Lung microvascular endothelial cell (primary cell): ENCODE data around the gene TMEM33. TPM values are rescaled to one million over a fixed set of nuclear protein-coding genes. Genes with fewer than 3 reads are reported as not detected.
"Not testable (repeated sequence)": the region's sequence is repeated elsewhere in the genome, so short reads cannot be mapped to it uniquely, and the experiment has no call there.

Experiments used
- DNase-seq, 2 donors: peaks; one replicate each; pipeline versions ENCODE4 v3.0.0 to v3.0.0-alpha.2; 2010; ENCODE audit warnings: low read depth in 2 of 2
- total RNA-seq: library from RNA; depleted of rRNA; stranded (reverse); fragments of >200 nt; gene quantifications from 2 replicates; pipeline ENCODE4 v1.2.1, GENCODE V29; 2014

The TMEM33 gene, protein sequence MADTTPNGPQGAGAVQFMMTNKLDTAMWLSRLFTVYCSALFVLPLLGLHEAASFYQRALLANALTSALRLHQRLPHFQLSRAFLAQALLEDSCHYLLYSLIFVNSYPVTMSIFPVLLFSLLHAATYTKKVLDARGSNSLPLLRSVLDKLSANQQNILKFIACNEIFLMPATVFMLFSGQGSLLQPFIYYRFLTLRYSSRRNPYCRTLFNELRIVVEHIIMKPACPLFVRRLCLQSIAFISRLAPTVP
- 27.9 and 38.9 TPM in 2 replicates for total RNA-seq

DNA sequence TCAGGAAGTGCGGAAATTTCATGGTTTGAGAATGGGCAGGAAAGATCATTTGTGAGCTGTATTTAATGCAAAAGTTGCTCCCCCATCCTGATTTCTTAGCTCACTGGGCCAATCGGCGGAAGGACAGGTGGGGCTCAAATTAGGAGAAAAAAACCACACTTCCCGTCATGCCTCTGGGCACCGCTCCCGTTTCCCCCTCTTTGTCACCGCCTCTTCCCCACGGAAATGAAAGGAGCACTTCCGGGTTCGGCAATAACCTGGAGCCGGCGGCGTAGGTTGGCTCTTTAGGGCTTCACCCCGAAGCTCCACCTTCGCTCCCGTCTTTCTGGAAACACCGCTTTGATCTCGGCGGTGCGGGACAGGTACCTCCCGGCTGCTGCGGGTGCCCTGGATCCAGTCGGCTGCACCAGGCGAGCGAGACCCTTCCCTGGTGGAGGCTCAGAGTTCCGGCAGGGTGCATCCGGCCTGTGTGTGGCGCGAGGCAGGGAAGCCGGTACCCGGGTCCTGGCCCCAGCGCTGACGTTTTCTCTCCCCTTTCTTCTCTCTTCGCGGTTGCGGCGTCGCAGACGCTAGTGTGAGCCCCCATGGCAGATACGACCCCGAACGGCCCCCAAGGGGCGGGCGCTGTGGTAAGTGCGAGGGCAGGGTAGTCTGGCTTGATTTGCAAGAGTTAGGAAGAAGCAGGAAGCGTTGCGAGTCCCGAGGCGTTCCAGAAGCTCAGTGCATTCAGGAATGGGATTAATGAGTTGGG is at the start of gene TMEM33:
TMEM33 (plus strand) TSS at position 529 of the 751 bp plus-strand sequence; CDS start at position 585, 56 bp downstream.
- peak; percentile 84 to 88 for DNase-seq

DNA sequence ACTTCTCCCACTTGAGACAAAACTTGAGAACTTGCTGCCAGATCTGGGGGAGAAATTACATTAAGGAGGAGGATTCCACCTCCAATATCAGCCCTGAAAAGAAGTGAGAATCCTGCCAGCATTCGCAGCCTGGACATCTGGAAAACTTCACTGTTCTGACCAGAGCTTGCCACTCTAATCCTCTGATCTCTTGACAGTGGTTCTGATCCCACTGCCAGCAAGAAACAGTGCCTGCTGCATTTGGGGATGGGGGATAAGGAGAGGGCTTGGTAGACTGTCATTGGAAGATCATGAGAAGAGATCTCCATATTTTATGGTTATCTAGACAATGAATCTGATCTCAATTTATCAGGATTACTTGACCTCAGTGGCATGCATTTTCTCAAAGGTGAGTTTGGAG is 49.8 kb upstream of the TMEM33 start:
- DNase-seq, result no peak

DNA sequence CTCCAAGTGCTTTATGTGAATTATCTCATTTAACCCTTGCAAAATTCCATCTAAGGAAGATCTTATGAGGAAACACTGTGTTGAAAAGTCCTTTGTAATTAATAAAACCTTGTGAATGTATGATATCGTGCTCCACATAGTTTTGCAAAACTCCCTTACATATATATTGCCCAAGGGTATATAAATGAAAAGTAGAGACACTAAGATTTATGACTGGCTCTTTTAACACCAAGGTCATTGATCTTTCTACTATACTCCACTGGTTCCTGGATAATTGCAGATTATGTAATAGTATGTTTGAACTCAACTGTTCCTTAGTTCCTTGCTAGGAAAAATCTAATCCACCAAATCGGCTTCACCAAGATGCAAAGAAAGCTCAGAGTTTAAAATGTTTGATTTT is 48.0 kb upstream of the TMEM33 start:
- DNase-seq, result no peak

DNA sequence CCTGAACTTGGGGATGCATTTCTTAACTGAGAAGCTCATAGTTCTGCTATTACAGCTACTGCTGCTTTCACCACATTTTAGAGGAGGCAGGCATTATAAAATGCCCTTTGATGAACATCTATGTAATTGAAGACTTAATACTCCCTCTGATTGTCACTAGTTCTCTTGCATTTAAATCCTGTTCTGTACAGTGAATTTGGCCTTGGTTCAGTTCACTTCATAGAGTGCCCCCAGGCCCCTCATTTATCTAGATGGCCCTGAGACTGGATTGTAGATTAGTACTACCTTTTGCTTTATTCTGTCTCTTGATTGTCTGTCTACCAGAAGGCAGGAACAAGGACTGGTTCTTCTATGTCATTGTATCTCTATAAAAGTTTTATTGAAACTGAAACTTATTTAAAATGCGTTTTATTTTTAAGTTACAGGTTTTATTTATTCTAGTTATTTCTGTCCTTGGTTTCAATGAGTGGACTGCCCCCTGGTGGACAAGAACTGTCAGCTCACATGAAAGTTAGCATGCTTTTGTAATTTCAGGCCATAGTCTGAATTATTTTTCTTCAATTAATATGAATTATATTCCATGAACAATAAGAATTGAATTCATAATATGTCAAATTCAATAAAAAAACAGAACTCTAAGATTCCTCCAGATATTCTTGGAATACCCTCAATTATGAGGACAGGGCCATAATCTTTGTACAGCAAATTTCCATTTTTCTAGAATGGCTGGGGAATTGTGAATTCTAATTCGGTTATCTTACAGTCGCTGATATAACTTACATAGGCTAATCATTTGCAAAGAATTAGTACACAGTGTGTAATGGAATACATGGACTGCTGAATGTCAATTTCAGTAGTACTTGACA is 47.2 kb upstream of the TMEM33 start:
- DNase-seq, result peak; percentile 63 to 77

DNA sequence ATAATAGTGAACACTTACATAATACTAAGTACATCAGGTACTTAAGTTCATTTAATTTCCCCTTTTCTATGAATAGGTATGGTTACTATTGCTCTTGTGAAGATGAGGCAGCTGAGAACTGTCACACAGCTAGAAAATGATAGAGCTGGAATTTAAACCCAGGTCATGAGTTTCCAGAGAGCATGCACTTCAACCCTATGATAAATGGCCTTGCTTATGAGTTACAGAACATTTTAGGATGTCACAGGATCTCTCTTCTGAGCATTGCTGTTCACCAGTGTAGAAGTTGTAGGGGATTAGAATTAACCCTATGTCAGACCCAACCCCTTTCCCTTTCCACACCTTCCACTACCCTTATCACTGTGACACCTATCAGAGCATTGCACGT is 46.5 kb upstream of the TMEM33 start:
- DNase-seq, result no peak

DNA sequence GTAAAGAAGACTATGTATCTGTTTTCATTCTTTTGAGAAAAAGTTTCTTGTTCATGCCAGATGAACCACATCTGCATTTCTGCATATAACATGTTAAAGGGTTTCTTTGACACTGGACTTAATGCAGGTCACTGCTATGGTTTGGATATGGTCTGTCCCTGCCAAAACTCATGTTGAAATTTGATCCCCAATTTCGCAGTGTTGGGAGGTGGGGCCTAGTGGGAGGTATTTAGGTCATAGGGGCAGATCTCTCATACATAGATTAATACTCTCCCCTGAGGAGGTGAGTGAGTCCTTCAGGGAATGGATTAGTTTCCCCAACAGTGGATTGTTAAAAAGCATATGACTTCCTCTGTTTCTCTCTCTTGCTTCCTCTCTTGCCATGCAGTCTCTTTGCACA is 45.9 kb upstream of the TMEM33 start:
- no peak for DNase-seq

DNA sequence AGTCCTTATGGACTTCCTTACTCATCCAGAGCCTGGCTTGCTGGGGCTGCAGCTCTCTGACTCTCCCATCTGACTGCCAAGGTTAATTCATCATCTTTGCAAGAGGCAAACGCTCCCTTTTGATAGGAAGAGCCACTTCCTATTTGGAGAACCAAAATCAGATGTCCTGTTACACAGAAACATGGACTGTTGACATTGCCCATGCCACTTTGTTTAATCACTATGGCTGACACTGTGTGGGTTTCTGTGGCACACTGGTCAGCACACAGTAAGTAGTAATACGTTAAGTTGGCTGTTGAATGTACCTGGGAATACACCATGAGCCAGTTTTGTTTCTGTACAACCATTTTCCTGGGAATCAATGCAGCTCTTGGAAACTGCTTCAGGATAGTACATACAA is 45.1 kb upstream of the TMEM33 start:
- DNase-seq, result no peak

DNA sequence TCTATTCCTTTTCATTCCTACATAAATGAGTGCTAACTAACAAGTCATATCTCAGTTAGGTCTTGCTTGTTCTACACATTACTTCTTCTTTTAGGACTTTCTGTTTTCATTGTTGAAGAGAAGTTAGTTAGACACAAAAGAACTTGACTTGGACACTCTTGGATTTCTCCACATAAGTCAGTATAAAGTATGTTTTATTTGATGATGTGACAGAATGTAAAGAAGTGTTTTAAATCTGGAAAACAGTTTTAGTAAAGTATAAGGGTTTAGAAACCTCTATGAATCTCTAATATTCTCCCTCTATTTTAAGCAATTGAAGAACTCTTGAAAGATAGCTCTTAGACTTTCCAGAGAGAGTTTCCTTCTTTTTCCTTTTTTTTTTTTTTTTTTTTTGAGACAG is 38.6 kb upstream of the TMEM33 start:
- no peak for DNase-seq

DNA sequence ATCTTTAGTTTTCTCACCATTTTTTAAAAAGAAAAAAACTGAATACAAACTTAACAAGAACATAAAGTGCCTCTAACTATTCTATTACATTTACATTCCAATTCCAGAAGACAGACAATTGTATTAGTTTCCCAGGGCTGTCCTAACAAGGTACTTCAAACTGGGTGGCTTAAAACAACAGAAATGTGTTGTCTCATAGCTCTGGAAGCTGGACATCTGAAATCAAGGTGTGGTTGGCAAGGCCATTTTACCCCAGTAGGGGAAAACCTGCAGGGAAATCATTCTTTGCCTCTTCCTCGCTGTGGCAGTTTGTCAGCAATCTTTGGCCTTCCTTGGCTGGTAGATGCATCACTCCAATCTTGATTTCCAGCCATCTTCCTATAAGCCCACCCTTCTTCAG is 37.5 kb upstream of the TMEM33 start:
- no peak for DNase-seq

DNA sequence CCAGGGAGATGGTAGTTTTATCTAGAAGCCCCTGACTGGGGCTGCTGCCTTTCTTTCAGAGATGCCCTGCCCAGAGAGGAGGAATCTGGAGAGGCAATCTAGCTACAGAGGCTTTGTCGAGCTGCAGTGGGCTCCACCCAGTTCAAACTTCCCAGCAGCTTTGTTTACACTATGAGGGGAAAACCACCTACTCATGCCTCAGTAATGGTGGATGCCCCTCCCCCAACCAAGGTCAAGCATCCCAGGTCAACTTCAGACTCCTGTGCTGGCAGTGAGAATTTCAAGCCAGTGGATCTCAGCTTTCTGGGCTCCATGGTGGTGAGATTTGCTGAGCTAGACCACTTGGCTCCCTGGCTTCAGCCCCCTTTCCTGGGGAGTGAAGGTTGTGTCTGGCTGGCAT is 26.1 kb upstream of the TMEM33 start:
- peak in 1 of 2 donors; percentile 7 for DNase-seq

DNA sequence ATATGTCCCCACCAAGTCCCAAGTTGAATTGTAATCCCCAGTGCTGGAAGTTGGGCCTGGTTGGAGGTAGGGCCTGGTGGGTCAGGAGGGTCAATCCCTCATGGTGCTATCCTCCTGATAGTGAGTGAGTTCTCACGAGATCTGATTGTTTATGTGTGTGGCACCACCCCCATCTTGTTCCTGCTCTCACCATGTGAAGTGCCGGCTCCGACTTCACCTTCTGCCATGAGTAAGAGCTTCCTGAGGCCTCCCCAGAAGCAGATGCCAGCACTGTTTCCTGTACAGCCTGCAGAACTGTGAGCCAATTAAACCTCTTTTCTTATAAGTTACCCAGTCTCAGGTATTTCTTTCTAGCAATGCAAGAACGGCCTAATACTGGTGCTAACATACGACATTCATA is 22.7 kb upstream of the TMEM33 start:
- DNase-seq, result peak in 1 of 2 donors; percentile 50

DNA sequence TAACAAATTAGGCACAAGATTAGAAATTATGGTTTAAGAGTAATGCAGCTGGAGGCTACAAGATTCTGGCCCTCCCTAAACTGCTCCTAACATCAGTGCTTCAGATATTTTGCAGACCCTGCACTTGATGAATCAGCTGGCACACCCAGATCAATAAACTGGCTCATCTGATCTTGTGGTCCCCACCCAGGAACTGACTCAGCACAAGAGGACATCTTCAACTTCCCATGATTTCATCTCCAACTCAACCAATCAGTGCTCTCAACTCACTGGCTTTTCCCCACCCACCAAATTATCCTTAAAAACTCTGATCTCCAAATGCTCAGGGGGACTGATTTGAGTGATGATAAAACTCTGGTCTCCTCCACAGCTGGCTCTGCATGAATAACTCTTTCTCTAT is 21.7 kb upstream of the TMEM33 start:
- no peak for DNase-seq

DNA sequence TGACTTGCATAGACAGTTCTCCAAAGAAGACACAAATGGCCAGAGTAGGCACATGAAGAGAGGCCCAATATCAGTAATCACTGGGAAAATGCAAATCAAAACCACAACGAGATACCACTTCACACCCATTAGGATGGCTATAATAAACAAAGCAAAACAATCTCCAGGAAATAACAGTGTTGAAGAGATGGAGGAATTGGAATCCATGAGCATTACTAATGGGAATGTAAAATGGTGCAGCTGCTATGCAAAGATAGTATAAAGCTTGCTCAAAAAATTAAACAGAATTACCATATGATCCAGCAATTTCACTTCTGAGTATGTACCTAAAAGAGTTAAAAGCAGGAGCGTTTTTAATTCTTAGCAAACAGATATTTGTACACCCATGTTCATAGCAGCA is 17.0 kb upstream of the TMEM33 start:
- DNase-seq, result no peak

DNA sequence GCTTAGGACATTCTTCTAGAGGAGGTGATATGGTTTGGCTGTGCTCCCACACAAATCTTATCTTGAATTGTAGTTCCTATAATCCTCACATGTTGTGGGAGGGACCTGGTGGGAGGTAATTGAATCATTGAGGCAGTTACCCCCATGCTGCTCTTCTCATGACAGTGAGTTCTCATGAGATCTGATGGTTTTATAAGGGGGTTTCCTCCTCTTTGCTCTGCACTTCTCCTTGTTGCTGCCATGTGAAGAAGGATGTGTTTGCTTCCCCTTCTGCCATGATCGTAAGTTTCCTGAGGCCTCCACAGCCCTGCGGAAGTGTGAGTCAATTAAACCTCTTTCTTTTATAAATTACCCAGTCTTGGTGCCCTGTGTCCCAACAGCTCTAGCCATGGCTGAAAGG is 14.8 kb upstream of the TMEM33 start:
- DNase-seq, result not testable (repeated sequence)

DNA sequence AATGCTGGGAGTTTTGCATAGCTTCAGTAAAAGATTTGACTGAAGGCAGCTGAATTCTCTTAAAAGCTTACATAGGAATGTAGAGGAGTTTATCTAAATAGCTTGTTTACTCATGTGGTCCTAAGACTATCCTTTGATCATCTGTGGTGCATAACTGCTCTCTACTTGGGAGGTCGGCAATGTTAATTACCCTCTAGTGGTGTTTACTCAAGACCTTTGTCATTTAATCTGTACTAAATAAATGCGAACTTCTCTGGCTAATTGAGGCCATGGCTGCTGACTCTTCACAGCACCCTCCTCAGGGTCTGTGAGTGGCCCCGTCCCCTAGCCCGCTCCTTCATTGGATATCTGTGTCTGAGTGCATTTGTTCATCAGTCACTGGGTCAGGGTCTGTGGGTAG is 13.8 kb upstream of the TMEM33 start:
- no peak for DNase-seq

DNA sequence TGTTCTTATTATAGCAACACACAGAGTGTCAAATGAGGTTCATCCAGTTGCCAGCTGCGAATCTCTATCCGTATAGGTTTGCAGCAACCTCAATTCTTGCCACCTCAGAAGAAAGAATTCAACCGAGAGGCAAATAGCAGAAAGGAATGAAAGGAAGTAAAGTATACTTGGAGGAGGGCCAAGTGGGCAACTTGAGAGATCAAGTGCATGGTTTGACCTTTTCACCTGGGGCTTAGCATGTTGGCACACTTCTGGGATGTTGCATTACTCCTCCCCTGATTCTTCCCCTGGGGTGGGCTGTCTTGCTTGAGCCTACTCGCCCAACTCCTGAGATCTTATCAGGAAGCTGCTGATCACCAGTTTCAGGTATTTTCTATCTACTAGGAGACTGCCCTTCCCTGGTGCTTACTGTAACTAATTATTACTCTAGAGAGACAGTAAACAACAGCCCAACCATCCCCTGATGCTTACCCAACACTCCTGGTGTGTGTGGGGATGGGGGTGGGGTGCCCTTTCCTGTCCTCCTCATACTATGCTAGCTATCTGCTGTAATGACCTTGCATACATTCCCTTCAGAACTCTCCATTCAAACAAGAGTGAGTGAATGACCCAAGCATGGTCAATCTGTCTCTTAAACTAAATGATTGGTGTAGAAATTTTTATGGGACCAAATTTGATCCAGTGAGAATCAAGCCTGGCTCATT is 7.3 kb upstream of the TMEM33 start:
- DNase-seq, result no peak

DNA sequence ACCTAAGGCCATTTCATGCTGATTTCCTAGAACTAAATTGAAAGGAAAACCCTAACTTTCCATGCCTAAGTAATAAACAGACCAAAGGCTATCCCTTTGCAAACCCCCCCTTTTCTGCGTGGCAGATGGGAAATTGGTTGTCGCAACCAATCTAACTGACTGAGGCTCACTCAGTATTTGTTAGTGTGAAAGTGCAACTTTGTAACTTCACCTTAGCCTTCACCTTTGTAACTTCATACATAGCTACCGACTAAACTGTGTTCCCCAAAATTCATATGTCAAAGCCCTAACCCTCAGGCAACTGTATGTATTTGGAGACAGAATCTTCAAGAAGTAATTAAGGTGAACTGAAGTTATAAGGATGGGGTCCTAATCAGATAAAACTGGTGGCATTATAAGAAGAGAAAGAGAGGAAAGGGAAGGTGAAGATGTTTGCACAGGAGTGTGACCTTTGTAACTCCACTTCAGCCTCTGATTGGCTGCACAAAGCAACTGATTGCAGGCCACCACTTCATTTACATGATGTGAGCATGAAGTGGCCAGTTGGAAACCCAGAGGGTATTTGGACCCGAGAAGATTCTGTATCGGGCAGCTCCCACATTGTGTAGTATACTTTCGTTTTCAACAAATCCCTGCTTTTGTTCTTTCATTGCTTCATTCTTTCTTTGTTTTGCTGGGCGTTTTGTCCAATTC is 4.9 kb upstream of the TMEM33 start:
- no peak for DNase-seq

DNA sequence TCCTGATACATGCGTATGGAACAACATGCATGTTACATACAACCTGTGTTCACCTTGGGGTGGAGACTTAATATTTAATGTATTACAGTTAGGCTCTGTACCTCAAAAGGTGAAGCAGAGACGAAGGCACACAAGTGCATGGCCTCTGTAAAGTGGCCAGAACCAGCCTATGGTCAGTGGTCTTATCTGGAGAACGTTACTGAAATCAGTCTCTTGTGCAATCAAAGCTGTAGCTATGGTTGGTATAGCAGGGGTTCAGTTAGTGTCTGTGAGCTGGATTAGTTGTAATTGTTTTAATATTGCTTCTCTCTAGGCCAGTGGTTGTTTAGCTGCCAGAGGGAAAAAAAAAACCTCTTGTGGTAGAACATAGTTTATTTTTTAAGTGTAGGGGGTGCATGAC is 2.2 kb upstream of the TMEM33 start:
- DNase-seq, result no peak

DNA sequence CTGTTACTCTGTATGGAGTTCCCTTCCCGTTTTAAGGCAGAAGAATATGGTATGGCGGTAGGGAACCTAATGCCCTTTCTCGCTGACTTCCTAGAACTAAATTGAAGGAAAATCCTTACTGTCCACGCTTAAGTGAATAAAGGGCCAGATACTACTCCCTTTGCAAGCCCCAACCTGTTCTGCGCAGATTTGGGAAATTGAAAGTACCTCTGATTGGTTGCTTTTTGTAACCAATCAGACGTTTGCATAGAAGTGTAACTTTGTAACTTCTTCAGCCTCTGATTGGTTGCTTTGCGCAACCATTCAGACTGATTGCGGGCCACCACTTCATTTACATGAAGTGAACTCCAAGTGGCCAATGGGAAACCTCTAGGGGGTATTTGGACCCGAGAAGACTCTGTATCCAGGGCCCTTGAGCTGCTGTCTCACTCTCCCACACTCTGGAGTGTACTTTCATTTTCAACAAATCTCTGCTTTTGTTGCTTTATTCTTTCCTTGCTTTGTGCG is 1.2 kb upstream of the TMEM33 start:
- DNase-seq, result no peak

DNA sequence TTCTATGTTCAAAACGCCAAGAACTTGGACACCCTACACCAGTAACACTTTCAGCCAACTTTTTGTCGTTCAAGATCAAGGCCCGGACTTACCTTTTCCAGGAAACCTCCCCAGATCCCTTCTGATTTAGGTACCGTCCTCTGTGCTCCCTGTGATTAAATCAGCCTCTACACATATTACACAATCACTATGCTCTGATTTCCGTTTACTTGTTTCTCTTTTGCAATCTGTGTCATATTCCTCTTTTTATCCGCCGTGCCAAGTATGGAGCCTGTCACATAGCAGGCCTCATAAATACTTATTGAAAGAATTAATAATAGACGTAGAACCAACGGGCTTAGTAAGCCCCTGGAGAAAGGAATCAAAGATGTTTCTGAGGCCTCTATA is 722 bp upstream of the TMEM33 start:
- DNase-seq, result no peak

DNA sequence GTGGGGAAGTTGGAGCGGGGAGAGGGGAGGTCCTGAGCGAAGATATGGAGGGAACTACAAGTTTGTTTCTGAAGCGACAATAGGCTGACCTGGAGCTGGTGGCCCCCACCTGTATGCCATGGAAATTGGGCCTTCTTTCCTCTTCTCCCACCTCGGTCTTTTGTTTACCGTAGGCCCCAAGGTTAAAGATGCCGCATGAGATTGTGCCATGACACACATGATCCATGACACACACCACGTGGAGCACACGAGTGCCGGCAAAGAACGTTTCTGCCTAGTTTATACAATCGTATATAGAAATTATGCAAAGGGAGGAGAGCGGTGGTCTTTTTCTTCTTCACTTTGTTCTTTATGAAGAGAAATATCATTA is 408 bp downstream of the TMEM33 start:
- peak; percentile 29 to 44 for DNase-seq
